Lung (tissue), 12 donors: ENCODE results near the gene PTDSS2. TPM values are rescaled to one million over a fixed set of nuclear protein-coding genes. Genes with fewer than 3 reads are reported as not detected.

Experiments used
- ATAC-seq: fragments of 200-7000 bp; cut with Tn5 transposase; one replicate; pipeline ENCODE4 v1.9.1; 2020; ENCODE audit warnings: moderate number of reproducible peaks; ENCODE audit not compliant: insufficient read depth, low FRiP score
- DNase-seq, 3 donors: peaks; one replicate each; pipeline ENCODE4 v3.0.0-alpha.2; 2013 to 2017
- H3K27ac ChIP-seq, 2 donors: one replicate each; pipeline ENCODE4 v1.5.1; 2013; ENCODE audit warnings: mild to moderate bottlenecking in 2 of 2, moderate library complexity in 2 of 2, control low read depth in 1 of 2, inconsistent platforms in 1 of 2, low read depth in 1 of 2, low read length in 1 of 2
- H3K27me3 ChIP-seq, 3 donors: one replicate each; pipeline ENCODE4 v1.5.1; 2013; ENCODE audit warnings: low read length in 2 of 3; ENCODE audit not compliant: control insufficient read depth in 3 of 3, insufficient read depth in 3 of 3
- H3K36me3 ChIP-seq, 4 donors: one replicate each; pipeline ENCODE4 v1.5.1; 2013; ENCODE audit warnings: low read length in 4 of 4, mild to moderate bottlenecking in 1 of 4, moderate library complexity in 1 of 4; ENCODE audit not compliant: control insufficient read depth in 4 of 4, insufficient read depth in 4 of 4
- H3K4me1 ChIP-seq, 5 donors: one replicate each; pipeline ENCODE4 v1.5.1; 2013; ENCODE audit warnings: low read length in 5 of 5, mild to moderate bottlenecking in 2 of 5, moderate library complexity in 1 of 5; ENCODE audit not compliant: control insufficient read depth in 5 of 5, insufficient read depth in 5 of 5
- H3K4me3 ChIP-seq: one replicate; pipeline ENCODE4 v1.5.1; 2013; ENCODE audit warnings: mild to moderate bottlenecking, control low read depth, moderate library complexity
- H3K9ac ChIP-seq, 2 donors: one replicate each; pipeline ENCODE4 v1.5.1; 2013; ENCODE audit warnings: low read length in 2 of 2, control low read depth in 1 of 2; ENCODE audit not compliant: insufficient read depth in 1 of 2
- H3K9me3 ChIP-seq, 4 donors: one replicate each; pipeline ENCODE4 v1.5.1; 2013; ENCODE audit warnings: low read length in 3 of 4, mild to moderate bottlenecking in 1 of 4, moderate library complexity in 1 of 4; ENCODE audit not compliant: control insufficient read depth in 4 of 4, insufficient read depth in 3 of 4
- CTCF ChIP-seq: IDR thresholded peaks from 2 replicates; pipeline ENCODE4 v1.5.1; 2012; ENCODE audit warnings: mild to moderate bottlenecking; ENCODE audit errors: control extremely low read depth, extremely low read depth
- WGBS, 2 donors: extraction: QIAGEN DNeasy Blood & Tissue Kit; methylation state at CpG; one replicate each; pipeline ENCODE4 v1.1.7; 2013; 5-methylcytosine and 5-hydroxymethylcytosine counted together
- polyA plus RNA-seq, 2 donors: library from polyadenylated mRNA; stranded (reverse); fragments of 200-250 nt; gene quantifications; one replicate each; pipeline ENCODE4 v1.2.1, GENCODE V29; 2013
- total RNA-seq, 2 donors: library from RNA; depleted of rRNA in 1 of 2; stranded (reverse); fragments of >200 nt in 1 of 2; gene quantifications; one replicate each; pipeline ENCODE4 v1.2.1, GENCODE V29; 2014 to 2021
- donor health status: control.
- donor health status: control.
- donor health status: Bipolar disorder and iron deficiency.
- donor health status: healthy.
- donor health status: DM: yes; HTN: yes; CAD: no.

PTDSS2 gene
- total and polyA plus RNA-seq, 4 donors: 20.4 to 36.5 (median 28.1) TPM

DNA sequence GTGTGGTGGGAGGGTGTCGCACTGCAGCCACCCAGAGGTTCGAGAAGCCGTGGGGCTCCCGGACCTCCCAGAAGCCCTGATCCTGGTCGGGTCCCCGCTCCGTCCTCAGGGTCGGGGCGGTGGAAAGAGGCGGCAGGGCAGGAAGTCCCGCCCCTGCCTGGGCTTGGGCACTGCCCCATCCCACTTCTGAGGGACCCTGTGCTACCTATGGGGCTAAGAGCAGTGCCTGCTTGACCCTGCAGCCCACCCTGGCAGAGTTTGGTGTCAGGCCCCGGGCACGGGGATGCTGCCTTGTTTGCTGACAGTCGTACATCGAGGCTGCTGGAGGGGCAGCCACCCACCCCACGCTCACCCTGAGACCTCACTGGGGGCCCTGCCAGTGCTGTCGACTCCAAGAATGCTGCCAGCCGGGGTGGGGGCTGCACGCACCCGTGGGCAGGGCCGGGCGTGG lies 37.5 kb downstream of the PTDSS2 start:
- no peak overlapping the region for H3K4me3 ChIP-seq
- H3K9ac ChIP-seq: no peak overlapping the region
- no peak for TF ChIP-seq CTCF
- no peaks in the 10 kb centered on the region for H3K27me3 ChIP-seq
- no peak overlapping the region for H3K27ac ChIP-seq
- ATAC-seq (no peak), DNase-seq (peak in 1 of 3 donors; percentile 6)
- no peaks in the 10 kb centered on the region for H3K4me1 ChIP-seq
- no peaks in the 10 kb centered on the region for H3K9me3 ChIP-seq
- 85 to 88% methylated on average over 22 of the region's 22 CpGs for WGBS, 2 donors
- H3K36me3 ChIP-seq: peaks cover 0 to 25% (median 8%) of the 10 kb centered on the region in 4 donors

GRCh38 chr11:488062-488461 lies 38.0 kb downstream of the PTDSS2 start:
- no peaks in the 10 kb centered on the region for H3K9me3 ChIP-seq
- H3K9ac ChIP-seq: no peak overlapping the region
- H3K4me3 ChIP-seq: no peak overlapping the region
- DNase-seq: peak in 1 of 3 donors; percentile 6
- no peaks in the 10 kb centered on the region for H3K4me1 ChIP-seq
- no peak for TF ChIP-seq CTCF
- H3K27ac ChIP-seq: no peak overlapping the region
- ATAC-seq: no peak
- peaks cover 0 to 28% (median 8%) of the 10 kb centered on the region in 4 donors for H3K36me3 ChIP-seq
- H3K27me3 ChIP-seq: no peaks in the 10 kb centered on the region
- 82 to 93% methylated on average over 25 of the region's 25 CpGs for WGBS, 2 donors

DNA sequence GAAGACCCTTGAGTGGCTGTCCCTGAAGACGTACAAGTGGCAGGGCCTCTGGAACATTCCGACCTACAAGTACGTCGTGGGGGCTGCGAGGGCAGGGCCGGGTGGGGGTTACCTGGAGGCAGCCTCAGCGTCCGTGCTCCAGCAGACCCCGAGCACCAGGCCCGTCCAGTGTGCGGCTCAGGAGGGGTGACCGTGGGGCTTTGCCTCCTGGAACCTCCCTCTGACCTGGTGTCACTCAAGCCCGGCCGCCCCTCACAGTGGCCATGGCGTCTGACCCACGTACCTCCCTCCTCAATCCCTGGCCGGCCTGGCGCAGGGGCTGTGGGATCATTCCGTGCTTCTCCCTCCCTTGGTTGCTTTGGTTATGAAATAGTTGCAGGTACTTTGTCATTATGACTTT lies 38.5 kb downstream of the PTDSS2 start:
- 91 to 94% methylated on average over 19 of the region's 19 CpGs for WGBS, 2 donors
- no peaks in the 10 kb centered on the region for H3K4me1 ChIP-seq
- no peak for ATAC-seq
- no peak overlapping the region for H3K27ac ChIP-seq
- no peak for TF ChIP-seq CTCF
- no peak overlapping the region for H3K9ac ChIP-seq
- no peaks in the 10 kb centered on the region for H3K9me3 ChIP-seq
- DNase-seq: no peak
- no peak overlapping the region for H3K4me3 ChIP-seq
- no peaks in the 10 kb centered on the region for H3K27me3 ChIP-seq
- H3K36me3 ChIP-seq: peaks cover 0 to 30% (median 9%) of the 10 kb centered on the region in 4 donors

- no peak overlapping the region for H3K4me3 ChIP-seq
- no peak for TF ChIP-seq CTCF
- no peak for ATAC-seq
- DNase-seq: no peak
- H3K9ac ChIP-seq: no peak overlapping the region
- 91 to 97% methylated on average over 19 of the region's 19 CpGs for WGBS, 2 donors
- no peak overlapping the region for H3K27ac ChIP-seq
- H3K36me3 ChIP-seq: peaks cover 0 to 34% (median 10%) of the 10 kb centered on the region in 4 donors
- H3K9me3 ChIP-seq: no peaks in the 10 kb centered on the region
- no peaks in the 10 kb centered on the region for H3K27me3 ChIP-seq
- H3K4me1 ChIP-seq: no peaks in the 10 kb centered on the region
Observed at GRCh38 chr11:488992-489391, 38.9 kb downstream of the PTDSS2 start.
